SU-DHL-6 (cell line): ENCODE data around the gene PRPS1.

Experiments used
- CTCF ChIP-seq: fragments of 200-600 bp; sonication (generic); IDR thresholded peaks from one replicate; pipeline ENCODE4 v1.5.1; 2017; ENCODE audit warnings: antibody characterized with exemption, mild to moderate bottlenecking, low read length, moderate library complexity; ENCODE audit not compliant: insufficient read depth, poor library complexity, severe bottlenecking
- EZH2phosphoT487 ChIP-seq: fragments of 200-600 bp; sonication (generic), shearing (Covaris generic); conservative IDR thresholded peaks from 2 replicates; pipeline ENCODE4 v1.6.1; 2018; ENCODE audit warnings: mild to moderate bottlenecking, antibody characterized with exemption, low read length, moderate library complexity, mixed read lengths

GRCh38 chrX:107676559-107677378 lies 48.5 kb downstream of the PRPS1 start:
- TF ChIP-seq CTCF (no peak), EZH2phosphoT487 (no peak)
